Measurements from ENCODE around the gene ACTR3. TPM values are rescaled to one million over a fixed set of nuclear protein-coding genes. Genes with fewer than 3 reads are reported as not detected.

Gene ACTR3
- total and polyA plus RNA-seq, 7 donors: 34.3 to 113 (median 88.1) TPM

GRCh38 chr2:113901943-113902342, 12.1 kb downstream of the ACTR3 start:
- DNase-seq: no peak
- Histone ChIP-seq H3K36me3 (ENCODE audit: insufficient read depth in 1 of 2, low read depth in 1 of 2) (no peaks in the 10 kb centered on the region), H3K4me1 (peaks cover 56% of the 10 kb centered on the region), H3K27ac (no peak overlapping the region), H3K9me3 (no peaks in the 10 kb centered on the region), H3K4me3 (no peak overlapping the region), H3K27me3 (ENCODE audit: insufficient read depth in 3 of 3, low read length in 2 of 3) (no peaks in the 10 kb centered on the region)
- no peak for TF ChIP-seq CTCF (IDR thresholded peaks at IDR 0.05)
- whole genome bisulfite sequencing, 3 donors: 58 to 88% (median 77%) methylated on average over 2 of the region's 2 CpGs
- intact Hi-C loops (cut with DNase I): no loop called here
- ATAC-seq: no peak

GRCh38 chr2:113905886-113906285, 16.0 kb downstream of the ACTR3 start:
- H3K4me1 ChIP-seq: peaks cover 27% of the 10 kb centered on the region
- H3K9me3 ChIP-seq: no peaks in the 10 kb centered on the region
- no peaks in the 10 kb centered on the region for H3K36me3 ChIP-seq (ENCODE audit: insufficient read depth in 1 of 2, low read depth in 1 of 2)
- intact Hi-C loops (cut with DNase I): no loop called here
- H3K27me3 ChIP-seq (ENCODE audit: insufficient read depth in 3 of 3, low read length in 2 of 3): no peaks in the 10 kb centered on the region
- H3K4me3 ChIP-seq: no peak overlapping the region
- ATAC-seq: no peak
- 88 to 92% (median 88%) methylated on average over 1 of the region's 1 CpG for WGBS, 3 donors
- TF ChIP-seq CTCF (IDR thresholded peaks at IDR 0.05): no peak
- no peak overlapping the region for H3K27ac ChIP-seq
- no peak for DNase-seq

- 94 to 98% (median 96%) methylated on average over 1 of the region's 1 CpG for WGBS, 3 donors
- Histone ChIP-seq H3K4me1 (peaks cover 26% of the 10 kb centered on the region), H3K4me3 (no peak overlapping the region), H3K27ac (no peak overlapping the region), H3K9me3 (no peaks in the 10 kb centered on the region), H3K27me3 (ENCODE audit: insufficient read depth in 3 of 3, low read length in 2 of 3) (no peaks in the 10 kb centered on the region), H3K36me3 (ENCODE audit: insufficient read depth in 1 of 2, low read depth in 1 of 2) (no peaks in the 10 kb centered on the region)
- DNase-seq (no peak), ATAC-seq (no peak)
- intact Hi-C loops (cut with DNase I): no loop called here
- TF ChIP-seq CTCF (IDR thresholded peaks at IDR 0.05): no peak
These were observed 16.8 kb downstream of the ACTR3 start for GRCh38 chr2:113906647-113907046.

DNA sequence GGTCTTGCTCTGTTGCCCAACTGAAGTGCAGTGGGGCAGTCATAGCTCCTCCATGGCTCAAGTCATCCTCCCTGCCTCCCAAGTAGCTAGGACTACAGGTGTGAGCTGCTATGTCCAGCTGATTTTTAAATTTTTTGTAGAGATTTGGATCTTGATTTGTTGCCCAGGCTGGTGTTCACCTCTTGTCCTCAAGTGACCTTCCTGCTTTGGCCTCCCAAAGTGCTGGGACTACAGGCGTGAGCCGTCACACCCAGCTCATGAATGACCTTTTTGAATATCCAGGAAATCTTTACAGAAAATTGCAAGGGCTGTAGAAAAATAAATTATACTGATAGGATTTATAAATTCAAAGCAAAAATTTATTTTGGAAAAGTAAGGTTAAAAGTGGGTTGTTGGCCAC, 17.4 kb downstream of the ACTR3 start:
- Histone ChIP-seq H3K36me3 (ENCODE audit: insufficient read depth in 1 of 2, low read depth in 1 of 2) (no peaks in the 10 kb centered on the region), H3K27ac (no peak overlapping the region), H3K4me1 (peaks cover 23% of the 10 kb centered on the region), H3K4me3 (no peak overlapping the region), H3K9me3 (no peaks in the 10 kb centered on the region), H3K27me3 (ENCODE audit: insufficient read depth in 3 of 3, low read length in 2 of 3) (no peaks in the 10 kb centered on the region)
- DNase-seq (no peak), ATAC-seq (no peak)
- 42 to 68% (median 57%) methylated on average over 2 of the region's 2 CpGs for WGBS, 3 donors
- intact Hi-C loops (cut with DNase I): no loop called here
- no peak for TF ChIP-seq CTCF (IDR thresholded peaks at IDR 0.05)

- Histone ChIP-seq H3K9me3 (no peaks in the 10 kb centered on the region), H3K27ac (no peak overlapping the region), H3K4me3 (no peak overlapping the region), H3K36me3 (ENCODE audit: insufficient read depth in 1 of 2, low read depth in 1 of 2) (peaks cover 0 to 22% of the 10 kb centered on the region in 2 donors), H3K4me1 (peaks cover 10% of the 10 kb centered on the region), H3K27me3 (ENCODE audit: insufficient read depth in 3 of 3, low read length in 2 of 3) (no peaks in the 10 kb centered on the region)
- ATAC-seq (peak in 1 of 4 donors; percentile 46), DNase-seq (no peak)
- no peak for TF ChIP-seq CTCF (IDR thresholded peaks at IDR 0.05)
- WGBS, 3 donors: 95 to 96% (median 96%) methylated on average over 5 of the region's 5 CpGs
- intact Hi-C loops (cut with DNase I): no loop called here
These were observed 20.3 kb downstream of the ACTR3 start for GRCh38 chr2:113910110-113910717.
